GM18520 (cell line): Measurements from ENCODE around the gene BTG4.

Experiments used
- ATAC-seq: cut with Tn5 transposase; IDR thresholded peaks from one replicate; pipeline ENCODE4 v1.9.1; 2021; ENCODE audit not compliant: unreplicated experiment

BTG4 gene

DNA sequence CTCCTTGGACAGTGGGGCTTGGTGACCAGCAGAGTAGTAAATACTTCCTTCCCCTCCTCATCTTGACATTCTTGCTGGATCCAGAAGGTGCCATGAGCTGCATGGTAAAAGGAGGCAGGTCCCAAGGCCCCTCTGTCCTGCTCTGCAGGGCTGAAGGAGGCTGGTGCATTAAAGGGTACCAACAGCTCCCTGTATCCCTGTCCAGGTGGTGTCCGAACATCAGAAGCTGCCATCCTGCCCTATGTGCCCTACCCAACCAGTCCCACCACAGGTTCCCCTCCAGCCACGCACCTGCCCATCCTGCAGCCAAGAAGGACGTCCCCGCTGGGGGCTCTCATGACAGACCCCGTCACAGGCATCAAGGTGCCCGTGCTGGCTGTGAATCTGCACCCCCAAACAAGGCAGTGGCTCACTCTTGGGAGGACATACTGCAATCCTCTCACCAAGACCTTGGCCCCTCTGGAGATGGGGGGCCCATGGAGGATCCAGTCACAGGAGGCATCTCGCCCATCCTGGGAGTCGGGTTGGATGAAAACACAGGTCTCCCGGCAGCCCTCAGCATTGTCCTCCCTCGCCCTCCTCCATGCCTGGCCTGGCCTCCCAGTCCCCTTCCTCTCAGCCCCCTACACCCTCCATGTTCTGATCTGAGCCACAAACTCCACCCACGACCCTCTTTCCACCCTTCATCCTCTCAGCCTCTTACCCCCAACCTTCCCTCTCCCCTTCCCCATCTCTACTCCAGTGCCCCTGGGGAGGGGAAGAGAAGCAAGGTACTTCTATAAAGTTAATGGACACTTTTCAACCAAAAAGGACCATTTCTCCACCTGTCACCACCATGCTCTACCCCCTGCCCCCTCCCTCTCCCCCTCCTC is 55.1 kb downstream of the BTG4 start:
- no peak for ATAC-seq

DNA sequence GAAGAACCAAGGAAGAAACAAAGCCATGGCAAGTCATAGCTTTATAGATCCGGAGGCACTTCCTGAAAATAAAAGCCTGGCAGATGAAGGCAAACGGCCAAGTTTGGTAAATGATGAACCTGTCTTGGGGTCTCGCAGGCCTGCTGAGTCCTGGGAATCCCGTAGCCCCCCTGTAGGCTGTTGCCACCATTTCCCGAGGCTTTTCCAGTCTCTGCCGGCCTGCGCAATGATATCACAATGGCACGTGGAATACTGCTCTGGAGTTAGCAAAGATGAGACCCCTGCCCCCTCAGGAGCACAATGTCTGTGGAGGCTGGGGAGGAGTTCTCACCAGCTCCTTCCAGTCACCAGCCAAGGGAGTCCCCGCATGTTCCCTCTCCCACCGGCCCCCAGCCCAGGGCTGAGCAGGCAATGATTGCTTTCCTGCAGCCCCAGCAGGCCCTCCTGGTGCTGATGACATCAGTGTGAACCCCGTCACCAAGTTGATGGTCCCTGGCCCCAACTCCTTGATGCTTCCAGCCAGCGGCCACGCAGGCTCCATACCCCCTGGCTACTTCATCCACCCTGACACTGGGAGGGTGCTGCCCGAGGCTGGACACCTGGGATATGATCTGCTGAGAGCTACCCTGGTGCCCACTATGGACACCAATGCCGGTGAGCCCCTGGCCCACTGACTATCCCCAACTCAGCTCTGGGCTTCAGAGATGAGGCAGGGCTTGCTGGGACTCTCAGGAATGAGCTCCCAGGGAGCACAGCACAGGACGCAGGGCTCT is 55.9 kb downstream of the BTG4 start:
- no peak for ATAC-seq

DNA sequence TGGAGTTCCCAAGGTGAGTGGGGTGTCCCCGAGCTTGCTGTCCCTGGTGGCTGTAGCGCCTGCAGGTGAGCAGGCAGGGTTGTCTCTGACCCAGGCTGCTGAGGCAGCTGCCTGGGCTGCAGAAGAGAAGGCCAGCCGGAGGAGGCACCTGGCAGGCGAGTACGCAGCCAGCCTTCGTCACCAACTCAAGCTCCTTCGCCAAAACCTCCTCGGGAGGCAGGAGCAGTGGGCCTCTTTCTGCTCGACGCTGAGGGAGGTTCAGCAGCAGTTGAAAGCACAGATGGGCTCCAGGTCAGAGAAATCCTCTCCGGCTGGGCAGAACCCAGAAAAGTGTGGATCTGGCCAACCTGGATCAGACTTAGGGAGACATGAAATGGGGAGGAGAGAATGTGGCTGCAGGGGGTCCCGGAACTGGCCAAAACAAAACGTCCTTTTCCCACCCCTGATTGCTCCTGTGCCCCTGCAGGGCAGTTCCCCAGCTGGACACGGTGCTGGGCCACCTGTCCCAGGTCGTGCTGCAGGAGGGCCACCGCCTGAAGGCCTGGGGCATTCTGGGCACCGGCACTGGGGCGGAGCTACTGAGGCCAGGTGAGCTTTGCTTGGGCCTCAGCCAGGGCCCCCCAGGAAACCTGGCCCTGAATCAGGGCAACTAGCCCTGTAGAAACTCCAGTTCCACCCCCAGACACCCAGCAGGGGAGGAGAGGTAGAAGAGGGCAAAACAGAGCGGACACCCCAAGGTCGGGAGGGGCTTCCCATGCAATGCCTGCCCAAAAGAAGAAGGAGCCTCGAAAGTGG is 56.7 kb downstream of the BTG4 start:
- no peak for ATAC-seq

DNA sequence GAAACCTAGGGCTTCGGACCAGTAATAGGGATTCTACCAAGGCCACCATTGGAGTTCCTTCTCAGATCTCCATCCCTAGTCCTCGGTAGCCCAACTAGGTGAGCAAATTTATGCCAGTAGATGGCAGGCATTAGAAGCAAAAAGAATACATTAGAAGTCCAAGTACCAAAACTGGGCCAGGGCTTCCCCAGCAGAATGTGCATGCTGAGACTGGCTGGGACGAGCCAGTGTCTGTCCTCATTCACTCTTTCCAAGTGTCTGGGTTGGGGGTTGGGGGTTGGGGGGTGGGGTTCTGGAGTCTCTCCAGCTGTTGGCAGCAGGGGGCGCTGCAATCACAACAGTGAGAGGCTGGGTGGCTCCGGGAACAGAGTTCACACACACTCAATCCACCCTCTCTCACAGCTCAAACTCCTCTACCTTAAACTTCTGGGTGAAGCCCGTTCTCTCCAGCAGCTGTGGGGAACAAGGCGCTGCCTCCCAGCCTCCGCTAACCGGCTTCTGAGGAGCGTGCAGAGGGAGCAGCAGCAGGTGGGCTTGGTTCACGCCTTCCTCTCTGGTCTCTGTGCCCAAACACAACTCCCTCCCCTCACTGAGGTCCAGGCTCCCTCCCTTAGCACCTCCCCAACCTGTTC is 57.5 kb downstream of the BTG4 start:
- ATAC-seq = no peak

DNA sequence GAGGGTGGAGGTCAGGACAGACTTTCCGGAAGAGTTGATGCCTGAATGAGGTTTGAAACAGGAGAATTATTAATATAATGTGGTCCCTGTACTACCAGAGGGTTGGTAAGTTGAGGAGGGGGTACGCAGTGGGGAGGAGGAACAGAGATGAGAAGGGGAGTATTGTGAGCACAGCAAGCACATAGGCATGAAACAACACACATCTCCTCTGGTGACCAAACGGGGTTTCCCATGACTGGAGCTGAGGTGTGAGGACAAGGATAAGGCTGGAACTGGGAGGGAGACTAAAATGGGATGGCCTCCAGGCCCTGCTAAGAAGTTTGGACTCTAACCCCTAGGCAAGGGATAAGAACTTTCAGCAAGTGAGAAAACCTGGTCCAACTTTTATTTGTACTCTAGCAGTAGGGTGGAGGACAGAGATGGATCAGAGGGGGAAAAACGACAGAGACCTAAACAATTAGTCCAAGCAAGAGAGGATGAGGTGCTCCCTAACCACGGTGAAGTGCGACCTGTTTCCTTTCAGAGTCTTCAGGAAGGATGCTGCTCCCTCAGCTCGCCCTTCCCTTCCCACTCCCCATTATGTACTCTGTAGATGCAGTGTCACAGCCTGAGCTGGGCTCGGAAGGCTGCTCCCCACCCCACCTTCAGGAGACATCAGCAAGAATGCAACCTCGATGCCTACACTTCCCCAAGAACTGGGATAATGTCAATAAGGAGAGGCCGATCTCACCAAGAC is 59.2 kb downstream of the BTG4 start:
- ATAC-seq = no peak

DNA sequence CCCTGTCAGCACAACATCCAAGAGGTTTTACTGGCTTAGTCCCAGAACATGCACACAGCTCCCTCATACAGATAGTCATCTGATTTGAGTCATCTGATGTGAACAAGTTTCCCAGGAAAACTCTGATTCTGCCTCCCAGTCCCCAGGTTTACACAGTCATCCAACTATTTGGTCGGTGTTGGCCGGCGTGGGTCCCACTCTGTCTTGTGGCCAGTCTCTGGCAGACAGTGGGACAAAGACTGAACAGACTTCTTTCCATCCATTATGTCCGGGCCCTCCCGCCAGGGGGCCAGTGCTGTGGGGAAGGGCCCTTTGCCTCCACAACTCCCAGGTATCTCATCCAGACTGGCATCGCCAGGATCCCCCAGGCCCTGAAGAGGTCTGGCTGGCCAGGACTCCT is 60.0 kb downstream of the BTG4 start:
- no peak for ATAC-seq

DNA sequence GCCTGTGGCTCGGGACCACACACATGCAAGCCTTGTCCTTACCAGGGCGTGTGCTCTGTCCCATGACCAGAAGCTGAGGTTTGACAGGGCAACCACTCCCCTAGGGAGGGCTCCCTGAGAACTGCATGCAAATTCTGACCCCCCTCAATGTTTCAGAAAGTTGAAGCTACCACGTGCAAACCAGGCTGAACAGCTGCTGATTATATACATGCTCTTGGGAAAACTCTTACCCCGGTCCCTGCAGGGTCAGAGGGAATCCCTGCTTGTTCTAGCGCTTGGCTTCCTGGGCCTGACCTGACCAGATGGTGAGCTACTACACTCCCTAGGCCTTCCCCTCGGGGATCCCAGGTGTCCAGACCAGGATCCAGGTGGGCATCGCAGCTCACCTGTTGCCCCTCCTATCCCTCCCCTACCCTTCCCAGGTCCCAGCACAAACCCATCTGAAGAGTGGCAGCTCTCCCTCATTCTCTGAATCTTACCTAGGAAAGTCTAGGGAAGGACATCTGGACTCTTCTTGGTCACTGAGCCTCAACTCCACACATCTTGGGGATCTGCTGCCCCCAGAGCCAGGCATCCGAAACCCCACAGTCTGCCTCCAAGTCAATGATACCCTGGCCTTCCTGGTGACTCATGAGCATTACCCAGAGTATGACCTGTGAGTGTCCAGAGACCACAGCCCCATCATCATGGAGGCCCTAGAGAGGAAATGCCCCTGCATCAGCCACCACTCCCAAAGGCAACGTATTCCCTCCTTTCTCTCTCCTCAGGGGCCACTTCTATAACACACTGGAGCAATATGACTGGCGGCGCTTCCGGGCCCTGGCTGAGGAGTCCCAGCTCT is 61.5 kb downstream of the BTG4 start:
- ATAC-seq = peak; percentile 91

DNA sequence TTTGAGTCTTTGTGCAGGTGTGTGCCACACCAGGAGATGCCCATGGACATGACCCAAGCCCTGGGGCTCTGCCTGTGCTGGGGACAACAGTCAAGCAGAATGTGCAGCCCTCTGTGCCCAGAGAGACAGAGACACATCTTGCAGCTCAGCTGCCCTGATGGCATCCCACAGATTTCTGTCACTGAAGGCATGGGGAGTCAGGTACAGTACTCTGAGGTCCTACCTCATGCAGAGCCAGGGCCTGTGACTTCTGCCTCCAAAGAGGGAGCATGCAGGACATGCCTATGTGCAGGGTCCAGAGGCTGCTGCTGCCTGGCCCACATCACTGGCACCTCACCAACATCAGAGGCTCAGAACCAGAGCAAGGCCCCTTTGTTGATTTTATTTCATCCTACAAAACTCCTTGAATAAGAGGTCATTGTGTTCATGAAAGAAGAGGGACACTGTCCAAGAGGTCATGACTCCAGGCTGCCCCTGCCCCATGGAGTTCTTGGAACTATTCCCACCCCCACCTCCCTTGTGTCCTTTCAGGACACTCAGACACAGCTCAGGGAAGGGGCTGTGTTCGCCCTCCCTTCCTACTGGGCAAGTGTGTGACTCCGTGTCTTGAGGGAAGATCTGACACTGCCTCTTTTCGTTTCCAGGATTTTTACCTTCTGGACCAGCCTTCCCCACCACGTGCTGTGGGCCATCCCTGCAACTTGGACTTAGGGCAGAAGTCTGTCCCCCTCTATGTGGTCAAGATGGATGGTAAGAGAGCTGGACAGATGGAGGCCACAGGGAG is 62.3 kb downstream of the BTG4 start:
- no peak for ATAC-seq

DNA sequence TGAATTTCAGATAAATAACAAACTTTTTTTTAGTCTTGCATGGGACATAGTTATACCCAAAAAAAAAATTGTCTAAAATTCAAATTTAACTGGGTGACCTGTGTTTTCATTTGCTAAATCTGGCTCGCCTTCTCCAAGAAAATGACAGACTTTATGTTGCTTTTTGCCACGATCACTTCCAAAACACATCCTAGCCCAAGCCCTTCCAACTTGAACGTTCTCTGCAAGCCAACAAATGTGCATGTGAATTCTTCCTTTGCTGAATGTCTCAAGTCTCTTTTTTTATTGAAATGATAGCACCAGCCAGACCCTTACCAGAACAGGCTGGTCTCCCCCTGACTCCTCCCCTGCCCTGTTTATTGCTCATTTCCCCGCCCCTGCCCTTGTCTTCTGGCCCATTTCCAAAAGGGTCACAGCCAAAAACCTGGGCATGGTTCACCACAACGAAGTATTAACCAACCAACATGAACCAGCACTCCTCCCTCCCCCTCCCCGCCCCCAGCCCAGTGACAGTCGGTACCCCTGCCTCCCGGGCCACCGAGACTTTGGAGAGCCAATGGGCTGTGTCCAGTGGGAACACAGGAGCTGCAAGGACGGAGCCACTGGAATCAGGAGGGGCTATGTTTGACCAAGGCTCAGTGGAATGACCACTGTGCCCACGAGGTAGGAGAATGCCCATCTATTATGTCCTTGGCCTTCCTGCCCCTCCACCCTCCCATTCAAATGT is 63.2 kb downstream of the BTG4 start:
- no peak for ATAC-seq

DNA sequence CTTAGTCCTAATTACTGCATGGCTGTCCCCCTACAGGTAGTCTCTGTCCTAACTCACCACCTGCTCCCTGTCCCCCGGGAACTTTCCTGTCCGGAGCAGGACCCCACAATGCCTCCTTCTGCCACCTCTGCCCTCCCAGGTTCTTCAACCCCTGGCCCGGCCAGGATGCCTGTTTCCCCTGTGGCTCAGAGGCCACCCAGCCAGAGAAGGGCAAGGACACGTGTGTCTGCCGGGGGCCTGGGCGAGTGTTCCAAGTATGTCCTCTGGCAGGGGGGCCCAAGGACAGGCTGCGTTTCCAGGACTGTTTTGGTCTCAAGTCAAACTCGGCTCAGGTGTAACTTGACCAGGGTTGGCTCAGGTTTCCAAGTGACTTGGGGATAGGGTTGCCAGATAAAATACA is 63.8 kb downstream of the BTG4 start:
- no peak for ATAC-seq

DNA sequence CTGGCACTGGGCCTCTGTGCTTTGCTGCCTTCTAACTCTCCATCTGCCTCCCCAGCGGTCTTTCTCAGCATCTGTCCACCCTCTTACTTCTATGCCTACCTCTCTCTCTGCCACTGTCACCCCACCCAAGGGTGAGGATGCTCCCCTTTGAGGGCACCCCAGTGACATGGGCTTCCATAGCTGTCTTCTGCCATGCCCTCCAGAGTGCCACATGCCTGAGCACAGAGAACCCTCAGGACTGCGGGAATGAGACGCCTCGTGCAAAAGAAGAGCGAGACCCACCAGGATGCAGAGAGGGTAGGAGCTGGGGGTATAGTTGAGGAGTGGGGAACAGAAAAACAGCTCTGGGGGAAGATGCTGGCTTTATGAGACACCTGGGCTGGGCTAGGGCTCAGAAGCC is 64.3 kb downstream of the BTG4 start:
- no peak for ATAC-seq

DNA sequence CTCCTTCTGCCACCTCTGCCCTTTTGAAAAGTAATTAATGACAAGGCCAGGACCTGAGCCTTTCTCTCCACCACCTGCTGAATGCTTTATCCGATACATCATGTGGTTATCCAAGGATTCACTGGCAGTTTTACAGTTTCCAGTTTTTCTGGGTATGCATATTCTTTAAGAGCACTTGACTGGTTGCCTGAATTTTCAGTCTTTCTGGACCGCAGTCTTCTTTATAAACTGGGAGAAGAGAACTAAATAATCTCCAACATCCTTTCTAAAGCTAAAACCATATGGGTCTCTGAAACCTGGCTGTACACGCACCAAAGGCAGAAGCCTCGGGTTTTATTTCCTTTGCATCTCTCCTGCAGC is 65.1 kb downstream of the BTG4 start:
- ATAC-seq = no peak

DNA sequence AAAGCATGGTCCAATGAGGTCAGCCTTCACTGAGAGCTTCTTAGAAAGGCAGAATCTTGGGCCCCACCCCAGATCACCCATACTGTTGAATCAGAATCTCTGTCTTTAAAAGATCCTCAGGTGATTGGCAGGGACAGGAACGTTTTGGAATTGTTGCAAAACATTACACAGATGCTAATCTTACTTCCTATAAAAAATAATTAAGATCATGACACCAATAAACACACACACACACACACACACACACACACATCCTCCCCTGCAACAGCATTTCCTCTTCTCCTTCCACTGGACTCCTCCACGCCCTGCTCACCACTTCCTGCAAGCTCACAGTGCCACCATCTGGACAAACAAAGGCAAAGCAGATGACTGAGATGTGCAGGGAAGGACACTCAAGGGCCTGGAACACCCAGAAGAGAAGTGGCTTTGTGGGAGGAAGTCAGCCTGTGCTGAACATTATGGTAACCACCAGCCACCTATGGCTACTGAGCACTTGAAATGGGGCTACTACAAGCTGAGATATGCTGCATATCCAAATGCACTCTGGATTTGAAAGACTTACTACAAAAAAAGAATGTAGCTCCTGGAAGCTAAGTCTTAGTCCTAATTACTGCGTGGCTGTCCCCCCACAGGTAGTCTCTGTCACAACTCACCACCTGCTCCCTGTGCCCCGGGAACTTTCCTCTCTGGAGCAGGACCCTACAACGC is 65.6 kb downstream of the BTG4 start:
- ATAC-seq = peak; percentile 71

DNA sequence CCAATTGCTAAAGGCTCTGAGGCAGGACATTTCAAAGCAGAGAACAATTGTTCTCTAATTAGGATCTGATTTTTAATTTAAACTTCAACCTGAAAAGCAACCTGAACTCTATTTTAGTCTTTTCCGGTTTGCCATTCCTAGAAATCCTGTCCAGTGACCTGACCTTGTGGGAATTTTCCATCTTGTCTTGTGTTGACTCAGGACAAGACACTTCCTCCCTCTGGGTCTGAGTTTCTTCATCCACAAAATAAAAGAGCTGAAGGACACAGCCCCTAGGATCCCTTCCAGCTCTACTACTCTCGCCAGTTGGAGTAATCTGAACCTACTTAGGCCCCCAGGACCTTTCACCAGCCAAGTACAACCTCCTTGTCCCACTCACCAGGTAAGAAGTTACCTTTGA is 66.6 kb downstream of the BTG4 start:
- no peak for ATAC-seq
